ENCODE results near the gene DGKD.

DNA sequence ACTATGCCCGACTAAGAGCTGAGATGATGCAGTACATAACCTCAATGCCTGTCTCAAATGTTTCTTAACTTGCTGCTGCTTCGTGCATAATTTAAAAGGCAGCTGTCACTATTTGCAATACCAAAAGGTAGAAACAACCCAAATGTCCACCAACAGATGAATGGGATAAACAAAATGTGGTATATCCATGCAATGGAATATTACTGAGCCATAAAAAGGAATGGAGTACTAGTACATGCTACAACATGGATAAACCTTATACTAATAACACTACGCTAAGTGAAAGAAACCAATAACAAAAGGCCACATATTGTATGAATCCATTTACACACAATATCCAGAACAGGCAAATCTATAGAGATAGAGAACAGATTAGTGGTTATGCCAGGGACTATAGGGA is 13.0 kb upstream of the DGKD start:
- TF ChIP-seq EZH2 (IDR thresholded peaks at IDR 0.05; ENCODE audit: low read length, missing control alignments): no peak
- TF ChIP-seq, protein P1, sequence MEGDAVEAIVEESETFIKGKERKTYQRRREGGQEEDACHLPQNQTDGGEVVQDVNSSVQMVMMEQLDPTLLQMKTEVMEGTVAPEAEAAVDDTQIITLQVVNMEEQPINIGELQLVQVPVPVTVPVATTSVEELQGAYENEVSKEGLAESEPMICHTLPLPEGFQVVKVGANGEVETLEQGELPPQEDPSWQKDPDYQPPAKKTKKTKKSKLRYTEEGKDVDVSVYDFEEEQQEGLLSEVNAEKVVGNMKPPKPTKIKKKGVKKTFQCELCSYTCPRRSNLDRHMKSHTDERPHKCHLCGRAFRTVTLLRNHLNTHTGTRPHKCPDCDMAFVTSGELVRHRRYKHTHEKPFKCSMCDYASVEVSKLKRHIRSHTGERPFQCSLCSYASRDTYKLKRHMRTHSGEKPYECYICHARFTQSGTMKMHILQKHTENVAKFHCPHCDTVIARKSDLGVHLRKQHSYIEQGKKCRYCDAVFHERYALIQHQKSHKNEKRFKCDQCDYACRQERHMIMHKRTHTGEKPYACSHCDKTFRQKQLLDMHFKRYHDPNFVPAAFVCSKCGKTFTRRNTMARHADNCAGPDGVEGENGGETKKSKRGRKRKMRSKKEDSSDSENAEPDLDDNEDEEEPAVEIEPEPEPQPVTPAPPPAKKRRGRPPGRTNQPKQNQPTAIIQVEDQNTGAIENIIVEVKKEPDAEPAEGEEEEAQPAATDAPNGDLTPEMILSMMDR (conservative IDR thresholded peaks at IDR 0.05 in 1 of 2, IDR thresholded peaks at IDR 0.05 in 1 of 2; ENCODE audit: low read depth in 1 of 2, low read length in 2 of 2): no peak

Measured in fibroblast of lung (primary cell).